Stimulated activated effector memory CD8-positive, alpha-beta T cell treated with anti-CD3 and anti-CD28 coated beads, Interleukin-12 subunit alpha, Interleukin-12 subunit beta, amount 100 ng/mL, for 72 hours (primary cell): ENCODE results near the gene TGFBR2.

ENCODE experiments used
- ATAC-seq: fragments of 150-1000 bp; cut with Tn5 transposase; 2 replicates; pipeline ENCODE4 v1.10.0; 2021
- DNase-seq, 2 donors: peaks; one replicate each; pipeline ENCODE4 v3.0.0; 2021 to 2022; ENCODE audit warnings: low spot score in 2 of 2
- H3K27ac Mint-ChIP-seq: one replicate; pipeline ENCODE4 v1.8.0; 2022; ENCODE audit warnings: mild to moderate bottlenecking, mixed read lengths
- H3K36me3 Mint-ChIP-seq: one replicate; pipeline ENCODE4 v1.8.0; 2022; ENCODE audit warnings: mild to moderate bottlenecking, mixed read lengths
- H3K4me1 Mint-ChIP-seq: one replicate; pipeline ENCODE4 v1.8.0; 2022; ENCODE audit warnings: mixed read lengths
- H3K4me3 Mint-ChIP-seq: one replicate; pipeline ENCODE4 v1.8.0; 2022; ENCODE audit warnings: mild to moderate bottlenecking, mixed read lengths
- H3K9me3 Mint-ChIP-seq: one replicate; pipeline ENCODE4 v1.8.0; 2022; ENCODE audit warnings: mixed read lengths

Gene TGFBR2

GRCh38 chr3:30596152-30596551 is 10.2 kb upstream of the TGFBR2 start:
- Mint-ChIP-seq H3K27ac (no peak overlapping the region), H3K9me3 (no peaks in the 10 kb centered on the region), H3K4me1 (peaks cover 7% of the 10 kb centered on the region), H3K4me3 (no peak overlapping the region), H3K36me3 (no peaks in the 10 kb centered on the region)
- DNase-seq (no peak), ATAC-seq (no peak)

GRCh38 chr3:30597131-30597768 is 9.2 kb upstream of the TGFBR2 start:
- ATAC-seq (no peak), DNase-seq (no peak)
- no peak overlapping the region for H3K4me3 Mint-ChIP-seq
- peaks cover 7% of the 10 kb centered on the region for H3K4me1 Mint-ChIP-seq
- no peaks in the 10 kb centered on the region for H3K9me3 Mint-ChIP-seq
- H3K36me3 Mint-ChIP-seq: no peaks in the 10 kb centered on the region
- H3K27ac Mint-ChIP-seq: no peak overlapping the region

- Mint-ChIP-seq H3K4me1 (peaks cover 7% of the 10 kb centered on the region), H3K27ac (no peak overlapping the region), H3K4me3 (no peak overlapping the region), H3K36me3 (no peaks in the 10 kb centered on the region), H3K9me3 (no peaks in the 10 kb centered on the region)
- no peak for ATAC-seq
- no peak for DNase-seq
Observed at GRCh38 chr3:30597769-30598134, 8.6 kb upstream of the TGFBR2 start.

GRCh38 chr3:30598668-30599545 is 7.5 kb upstream of the TGFBR2 start:
- Mint-ChIP-seq H3K9me3 (no peaks in the 10 kb centered on the region), H3K36me3 (no peaks in the 10 kb centered on the region), H3K27ac (no peak overlapping the region), H3K4me3 (no peak overlapping the region), H3K4me1 (peaks cover 9% of the 10 kb centered on the region)
- DNase-seq (no peak), ATAC-seq (peak; percentile 79)

GRCh38 chr3:30600572-30600971 is 5.8 kb upstream of the TGFBR2 start:
- Mint-ChIP-seq H3K9me3 (no peaks in the 10 kb centered on the region), H3K27ac (no peak overlapping the region), H3K4me3 (no peak overlapping the region), H3K36me3 (no peaks in the 10 kb centered on the region), H3K4me1 (peaks cover 26% of the 10 kb centered on the region)
- ATAC-seq (no peak), DNase-seq (no peak)

GRCh38 chr3:30602946-30603345 is 3.5 kb upstream of the TGFBR2 start:
- peaks cover 34% of the 10 kb centered on the region for H3K4me1 Mint-ChIP-seq
- H3K9me3 Mint-ChIP-seq: no peaks in the 10 kb centered on the region
- H3K36me3 Mint-ChIP-seq: peaks cover 20% of the 10 kb centered on the region
- ATAC-seq (no peak), DNase-seq (no peak)
- H3K27ac Mint-ChIP-seq: no peak overlapping the region
- peak overlapping the region; percentile 82 for H3K4me3 Mint-ChIP-seq

GRCh38 chr3:30604093-30604492 is 2.3 kb upstream of the TGFBR2 start:
- Mint-ChIP-seq H3K4me3 (peak overlapping the region; percentile 82), H3K9me3 (no peaks in the 10 kb centered on the region), H3K36me3 (peaks cover 31% of the 10 kb centered on the region), H3K4me1 (peaks cover 33% of the 10 kb centered on the region), H3K27ac (peak overlapping the region; percentile 89)
- DNase-seq: no peak
- ATAC-seq: no peak

- no peak for ATAC-seq
- Mint-ChIP-seq H3K4me1 (peaks cover 30% of the 10 kb centered on the region), H3K9me3 (no peaks in the 10 kb centered on the region), H3K27ac (peak overlapping the region; percentile 89), H3K4me3 (peak overlapping the region; percentile 82), H3K36me3 (peaks cover 36% of the 10 kb centered on the region)
- DNase-seq: no peak
Observed at GRCh38 chr3:30604558-30604957, 1.8 kb upstream of the TGFBR2 start.

GRCh38 chr3:30605005-30605404 is 1.4 kb upstream of the TGFBR2 start:
- no peaks in the 10 kb centered on the region for H3K9me3 Mint-ChIP-seq
- peak overlapping the region; percentile 82 for H3K4me3 Mint-ChIP-seq
- peaks cover 41% of the 10 kb centered on the region for H3K36me3 Mint-ChIP-seq
- ATAC-seq: no peak
- H3K27ac Mint-ChIP-seq: peak overlapping the region; percentile 89
- H3K4me1 Mint-ChIP-seq: peaks cover 34% of the 10 kb centered on the region
- no peak for DNase-seq

- DNase-seq (no peak), ATAC-seq (no peak)
- H3K36me3 Mint-ChIP-seq: peaks cover 49% of the 10 kb centered on the region
- H3K9me3 Mint-ChIP-seq: no peaks in the 10 kb centered on the region
- peaks cover 42% of the 10 kb centered on the region for H3K4me1 Mint-ChIP-seq
- peak overlapping the region; percentile 89 for H3K27ac Mint-ChIP-seq
- H3K4me3 Mint-ChIP-seq: peak overlapping the region; percentile 82
Observed at GRCh38 chr3:30605706-30606300, 598 bp upstream of the TGFBR2 start.

- Mint-ChIP-seq H3K4me3 (peak overlapping the region; percentile 82), H3K36me3 (peaks cover 63% of the 10 kb centered on the region), H3K27ac (peak overlapping the region; percentile 89), H3K9me3 (no peaks in the 10 kb centered on the region), H3K4me1 (peaks cover 56% of the 10 kb centered on the region)
- ATAC-seq: peak; percentile 51
- DNase-seq: peak; percentile 51 to 84
Observed at GRCh38 chr3:30607032-30607833, 832 bp downstream of the TGFBR2 start.

- Mint-ChIP-seq H3K4me3 (peak overlapping the region; percentile 82), H3K9me3 (no peaks in the 10 kb centered on the region), H3K4me1 (peaks cover 69% of the 10 kb centered on the region), H3K36me3 (peaks cover 76% of the 10 kb centered on the region), H3K27ac (peak overlapping the region; percentile 89)
- no peak for ATAC-seq
- no peak for DNase-seq
Observed at GRCh38 chr3:30608598-30608947, 2.2 kb downstream of the TGFBR2 start.

GRCh38 chr3:30609930-30610701 is 3.7 kb downstream of the TGFBR2 start:
- no peak for ATAC-seq
- Mint-ChIP-seq H3K9me3 (no peaks in the 10 kb centered on the region), H3K27ac (peak overlapping the region; percentile 89), H3K4me1 (peaks cover 68% of the 10 kb centered on the region), H3K4me3 (peak overlapping the region; percentile 82), H3K36me3 (peaks cover 88% of the 10 kb centered on the region)
- DNase-seq: no peak

- H3K4me1 Mint-ChIP-seq: peaks cover 68% of the 10 kb centered on the region
- H3K4me3 Mint-ChIP-seq: peak overlapping the region; percentile 82
- peak overlapping the region; percentile 89 for H3K27ac Mint-ChIP-seq
- ATAC-seq (peak; percentile 49), DNase-seq (no peak)
- H3K9me3 Mint-ChIP-seq: no peaks in the 10 kb centered on the region
- H3K36me3 Mint-ChIP-seq: peaks cover 96% of the 10 kb centered on the region
Observed at GRCh38 chr3:30610702-30611368, 4.4 kb downstream of the TGFBR2 start.
